TTC549 (cell line): ENCODE data around the gene METRNL.

Source experiments
- FAIRE-seq: peaks from 2 replicates; lab custom pipeline; 2012; peaks lifted over from hg19 to GRCh38; lab: Jason Lieb, UNC

Gene METRNL

GRCh38 chr17:83067071-83067717 is 12.2 kb upstream of the METRNL start:
- FAIRE-seq, result no peak

DNA sequence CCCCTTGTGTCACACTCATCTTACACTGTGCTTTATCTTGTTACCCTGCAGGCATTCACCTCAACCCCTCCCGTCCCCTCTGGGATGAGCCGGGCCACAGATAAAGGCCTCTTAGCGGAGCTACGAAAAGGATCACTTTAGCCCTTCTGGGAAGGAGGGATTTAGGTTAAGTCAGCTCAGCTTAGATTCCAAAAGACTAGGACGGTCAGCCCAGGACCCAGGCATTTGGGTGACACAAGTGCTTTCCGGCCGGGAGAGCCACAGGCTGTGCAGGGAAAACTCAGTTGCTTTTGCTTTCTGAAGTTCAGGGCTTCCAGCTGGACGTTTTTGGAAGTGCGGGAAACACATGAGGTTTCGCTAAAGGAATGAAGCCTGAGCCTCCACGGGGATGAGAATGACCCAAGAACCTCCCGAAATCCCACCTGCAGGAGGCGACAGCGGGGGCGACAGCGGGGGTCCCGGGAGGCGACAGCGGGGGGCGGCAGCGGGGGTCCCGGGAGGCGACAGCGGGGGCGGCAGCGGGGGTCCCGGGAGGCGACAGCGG is 11.6 kb upstream of the METRNL start:
- FAIRE-seq, result no peak

GRCh38 chr17:83068641-83069570 is 10.5 kb upstream of the METRNL start:
- no peak for FAIRE-seq

DNA sequence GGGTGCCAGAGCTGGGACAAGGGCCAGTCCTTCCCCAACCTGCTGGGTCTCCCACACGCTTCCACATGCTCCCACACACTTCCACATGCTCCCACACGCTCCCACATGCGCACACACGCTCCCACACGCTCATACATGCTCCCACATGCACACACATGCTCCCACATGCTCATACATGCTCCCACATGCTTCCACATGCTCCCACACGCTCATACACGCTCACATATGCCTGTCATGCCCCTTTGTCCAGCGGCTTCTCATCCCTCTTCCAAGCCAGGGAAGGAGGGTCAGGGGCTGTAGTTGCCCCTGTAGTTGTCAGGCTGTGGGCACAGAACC is 9.9 kb upstream of the METRNL start:
- FAIRE-seq, result no peak

- FAIRE-seq, result no peak
These were observed 9.3 kb upstream of the METRNL start for GRCh38 chr17:83069931-83070742.

- FAIRE-seq, result no peak
These were observed 8.5 kb upstream of the METRNL start for GRCh38 chr17:83070800-83071341.

GRCh38 chr17:83071365-83071764 is 8.0 kb upstream of the METRNL start:
- FAIRE-seq, result no peak

GRCh38 chr17:83071966-83072562 is 7.3 kb upstream of the METRNL start:
- FAIRE-seq, result no peak

GRCh38 chr17:83072600-83073358 is 6.6 kb upstream of the METRNL start:
- no peak for FAIRE-seq

- FAIRE-seq, result no peak
These were observed 5.9 kb upstream of the METRNL start for GRCh38 chr17:83073389-83074063.

GRCh38 chr17:83074486-83075223 is 4.8 kb upstream of the METRNL start:
- no peak for FAIRE-seq

DNA sequence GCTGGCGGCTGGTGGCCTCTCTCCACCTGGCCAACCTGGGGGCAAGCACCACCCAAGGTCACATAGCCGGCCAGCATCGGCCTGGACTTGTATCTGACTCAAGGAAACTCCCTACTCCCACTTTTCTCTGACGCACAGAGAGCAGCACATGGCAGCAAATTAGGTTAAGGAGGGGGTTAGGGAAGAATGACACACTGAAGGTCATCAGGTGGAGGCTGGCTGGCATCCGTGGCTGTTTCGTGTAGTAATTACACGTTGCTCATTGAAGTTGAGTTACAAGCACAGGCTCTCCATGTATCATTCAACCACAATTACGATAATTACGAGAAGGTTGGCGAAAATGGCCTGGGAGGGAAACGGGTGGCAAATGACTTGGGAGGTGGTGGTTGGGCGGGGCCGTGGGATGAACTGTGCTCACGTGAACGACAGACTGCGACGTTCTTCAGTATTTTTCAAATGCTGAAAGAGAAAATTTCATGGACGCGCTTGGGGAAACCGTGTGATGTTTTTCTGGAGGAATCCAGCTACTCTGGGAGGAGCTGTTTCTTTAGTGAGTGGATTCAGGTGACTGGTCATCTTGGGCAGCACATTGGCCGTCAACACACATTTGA is 4.0 kb upstream of the METRNL start:
- no peak for FAIRE-seq

GRCh38 chr17:83076938-83077337 is 2.5 kb upstream of the METRNL start:
- no peak for FAIRE-seq

- no peak for FAIRE-seq
These were observed 2.0 kb upstream of the METRNL start for GRCh38 chr17:83077411-83077810.

- FAIRE-seq, result no peak
These were observed 1.5 kb upstream of the METRNL start for GRCh38 chr17:83077939-83078338.

- FAIRE-seq, result no peak
These were observed 744 bp upstream of the METRNL start for GRCh38 chr17:83078378-83079351.

DNA sequence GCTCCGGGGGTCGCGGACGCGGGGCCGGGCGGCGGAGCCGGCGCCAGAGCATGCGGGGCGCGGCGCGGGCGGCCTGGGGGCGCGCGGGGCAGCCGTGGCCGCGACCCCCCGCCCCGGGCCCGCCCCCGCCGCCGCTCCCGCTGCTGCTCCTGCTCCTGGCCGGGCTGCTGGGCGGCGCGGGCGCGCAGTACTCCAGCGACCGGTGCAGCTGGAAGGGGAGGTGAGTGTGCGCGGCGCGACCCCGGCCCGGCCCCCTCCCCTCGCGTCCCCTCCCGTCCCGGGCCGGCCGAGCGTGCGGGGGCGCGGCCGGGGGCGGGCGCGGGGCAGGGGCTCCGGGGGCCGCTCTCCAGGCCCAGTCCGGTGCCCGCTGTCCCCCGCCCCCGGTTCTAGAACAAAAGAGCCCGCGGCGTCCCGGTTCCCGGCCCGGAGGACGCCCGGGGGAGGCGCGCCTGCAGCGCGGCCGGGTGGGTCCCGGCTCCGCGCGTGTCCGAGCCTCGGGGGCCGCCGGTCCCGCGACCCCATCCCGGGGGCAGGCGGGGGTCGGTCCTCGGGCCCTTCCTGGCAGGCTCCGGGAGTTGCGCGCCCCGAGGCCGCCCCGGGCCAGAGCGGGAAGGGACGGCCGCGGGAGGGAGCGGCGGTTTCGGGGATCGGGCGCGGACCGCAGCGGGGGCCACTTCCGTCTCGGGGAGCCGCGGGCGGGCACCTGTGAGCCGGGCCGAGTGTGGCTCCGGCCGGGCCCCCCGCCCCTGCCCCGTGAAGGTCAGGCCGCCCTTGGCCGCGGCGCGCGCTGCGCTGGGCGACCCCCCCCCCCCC is 563 bp downstream of the METRNL start:
- no peak for FAIRE-seq

DNA sequence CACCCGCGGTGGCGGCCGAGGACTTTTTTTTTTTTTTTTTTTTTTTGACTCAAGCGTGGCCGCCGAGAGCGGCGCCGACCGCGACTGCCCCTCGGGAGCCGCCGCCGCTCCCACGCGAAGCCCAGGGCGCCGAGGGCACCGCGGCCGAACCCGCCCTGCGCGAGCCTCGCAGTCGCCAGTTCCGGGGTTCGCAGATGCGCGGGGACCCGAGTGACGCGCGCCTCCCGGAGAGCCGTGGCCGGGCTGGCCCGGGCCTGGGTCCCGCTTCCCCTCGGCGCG is 1.1 kb downstream of the METRNL start:
- no peak for FAIRE-seq
